B cell (primary cell): ENCODE results near the gene SASS6. TPM values are rescaled to one million over a fixed set of nuclear protein-coding genes. Genes with fewer than 3 reads are reported as not detected.

Source experiments
- ATAC-seq: fragments of 200-7000 bp; cut with Tn5 transposase; one replicate; pipeline ENCODE4 v1.10.0; 2021; ENCODE audit warnings: low read depth, mild to moderate bottlenecking, moderate number of reproducible peaks, moderate library complexity
- CTCF ChIA-PET: fragments of 350-600 bp; sonication (Branson Sonifier 250); formaldehyde crosslinking; loops from one replicate; lab custom pipeline; 2021; ENCODE audit warnings: antibody characterized with exemption, inconsistent platforms; lab: Charles Lee
- POLR2A ChIA-PET: fragments of 350-600 bp; sonication (Branson Sonifier 250); formaldehyde crosslinking; loops from one replicate; lab custom pipeline; 2021; ENCODE audit warnings: antibody characterized with exemption; lab: Charles Lee
- DNase-seq: peaks from one replicate; pipeline ENCODE4 v3.0.0; 2013
- H2AFZ ChIP-seq: 2 replicates; pipeline ENCODE4 v1.6.1; 2012; ENCODE audit warnings: mild to moderate bottlenecking, low read depth, low read length; ENCODE audit not compliant: insufficient read depth, poor library complexity, severe bottlenecking
- H3K27ac ChIP-seq, 2 donors: 1 replicate in 1 of 2; 2 replicates in 1 of 2; pipeline ENCODE4 v1.5.1; 2012 to 2013; ENCODE audit warnings: low read length in 2 of 2, mild to moderate bottlenecking in 2 of 2, moderate library complexity in 1 of 2
- H3K27me3 ChIP-seq, 4 experiments: fragments of 200-600 bp in 1 of 4; sonication (generic) in 1 of 4; replicated peaks in 1 of 4; 1 replicate in 2 of 4; 2 replicates in 2 of 4; pipeline versions ENCODE4 v1.6.1 to v1.7.0; 2013 to 2016; ENCODE audit warnings: low read length in 3 of 4, mild to moderate bottlenecking in 2 of 4, mixed read lengths in 1 of 4, moderate library complexity in 1 of 4; ENCODE audit not compliant: insufficient read depth in 4 of 4, control insufficient read depth in 3 of 4; ENCODE audit errors: control extremely low read depth in 1 of 4
- H3K36me3 ChIP-seq, 2 experiments: replicated peaks in 1 of 2; 1 replicate in 1 of 2; 2 replicates in 1 of 2; pipeline versions ENCODE4 v1.6.1 to v1.7.1; 2013; ENCODE audit warnings: low read length in 1 of 2; ENCODE audit not compliant: insufficient read depth in 2 of 2, control insufficient read depth in 1 of 2; ENCODE audit errors: control extremely low read depth in 1 of 2, extremely low read depth in 1 of 2
- H3K4me1 ChIP-seq, 2 donors: fragments of 200-600 bp in 1 of 2; sonication (generic) in 1 of 2; 1 replicate in 1 of 2; 2 replicates in 1 of 2; pipeline versions ENCODE4 v1.5.1 to v1.6.1; 2013 to 2017; ENCODE audit warnings: low read length in 2 of 2; ENCODE audit not compliant: control insufficient read depth in 2 of 2, insufficient read depth in 2 of 2
- H3K4me2 ChIP-seq: replicated peaks from 2 replicates; pipeline ENCODE3; 2012; ENCODE audit warnings: mild to moderate bottlenecking, low read depth, low read length; ENCODE audit not compliant: poor library complexity, severe bottlenecking
- H3K4me3 ChIP-seq, 5 experiments: fragments of 200-600 bp in 1 of 5; sonication (generic) in 1 of 5; 1 replicate in 3 of 5; 2 replicates in 2 of 5; pipeline versions ENCODE4 v1.5.1 to v1.7.0; 2011 to 2016; ENCODE audit warnings: low read length in 4 of 5, mild to moderate bottlenecking in 4 of 5, low read depth in 2 of 5, control low read depth in 1 of 5, moderate library complexity in 1 of 5; ENCODE audit not compliant: insufficient read depth in 1 of 5; ENCODE audit errors: control extremely low read depth in 1 of 5, extremely low read depth in 1 of 5
- H3K79me2 ChIP-seq: fragments of 200-600 bp; sonication (generic); one replicate; pipeline ENCODE4 v1.6.0; 2016; ENCODE audit warnings: low read length; ENCODE audit not compliant: control insufficient read depth, insufficient read depth
- H3K9ac ChIP-seq: fragments of 200-600 bp; sonication (generic); 2 replicates; pipeline ENCODE4 v1.6.1; 2017; ENCODE audit warnings: mild to moderate bottlenecking, low read length, moderate library complexity
- H3K9me3 ChIP-seq, 3 donors: one replicate each; pipeline versions ENCODE4 v1.6.1 to v1.7.1; 2013; ENCODE audit warnings: low read length in 2 of 3; ENCODE audit not compliant: control insufficient read depth in 2 of 3, insufficient read depth in 1 of 3; ENCODE audit errors: control extremely low read depth in 1 of 3
- H4K20me1 ChIP-seq: 2 replicates; pipeline ENCODE4 v1.6.0; 2012; ENCODE audit warnings: mild to moderate bottlenecking, low read length; ENCODE audit not compliant: insufficient read depth, control insufficient read depth, poor library complexity, severe bottlenecking
- H3K27ac Mint-ChIP-seq: one replicate; pipeline ENCODE4 v1.8.0; 2021; ENCODE audit warnings: mixed read lengths
- H3K27me3 Mint-ChIP-seq: one replicate; pipeline ENCODE4 v1.8.0; 2021; ENCODE audit warnings: mixed read lengths
- H3K4me1 Mint-ChIP-seq: one replicate; pipeline ENCODE4 v1.8.0; 2021; ENCODE audit warnings: mixed read lengths
- H3K4me3 Mint-ChIP-seq: one replicate; pipeline ENCODE4 v1.8.0; 2021; ENCODE audit warnings: mixed read lengths
- H3K9me3 Mint-ChIP-seq: one replicate; pipeline ENCODE4 v1.8.0; 2022; ENCODE audit warnings: mixed read lengths; ENCODE audit not compliant: insufficient read depth
- EZH2 ChIP-seq: IDR thresholded peaks from 2 replicates; pipeline ENCODE4 v1.6.1; 2012; ENCODE audit warnings: borderline replicate concordance, low read depth, mild to moderate bottlenecking, moderate library complexity, low read length; ENCODE audit not compliant: insufficient read depth, poor library complexity, severe bottlenecking
- WGBS: methylation state at CpG from one replicate; pipeline ENCODE4 v1.1.5; 2013; ENCODE audit warnings: missing lambda C conversion rate; ENCODE audit not compliant: insufficient coverage; 5-methylcytosine and 5-hydroxymethylcytosine counted together
- intact Hi-C: fragments of 100-400 bp; cut with micrococcal nuclease; formaldehyde crosslinking; loops from one replicate; pipeline ENCODE4 v1.10.0; 2022
- polyA plus RNA-seq: library from polyadenylated mRNA; depleted of rRNA; stranded (reverse); fragments of >200 nt; gene quantifications from 2 replicates; pipeline ENCODE4 v1.2.3, GENCODE V29; 2012
- total RNA-seq, 2 donors: library from RNA; stranded (reverse); fragments of 120-200 nt in 1 of 2; gene quantifications; 1 replicate in 1 of 2; 2 replicates in 1 of 2; pipeline versions ENCODE4 v1.2.3 to v1.2.4, GENCODE V29; 2013 to 2022
- TF ChIP-seq, protein P1 (sequence below): fragments of 200-600 bp; IDR thresholded peaks from one replicate; pipeline ENCODE4 v1.8.0; 2022; ENCODE audit warnings: antibody characterized with exemption, mild to moderate bottlenecking

SASS6 gene
- total and polyA plus RNA-seq, 2 donors (not counting 1 experiment from before 2014, with no cell fraction given), result 1.1 to 7.0 TPM

DNA sequence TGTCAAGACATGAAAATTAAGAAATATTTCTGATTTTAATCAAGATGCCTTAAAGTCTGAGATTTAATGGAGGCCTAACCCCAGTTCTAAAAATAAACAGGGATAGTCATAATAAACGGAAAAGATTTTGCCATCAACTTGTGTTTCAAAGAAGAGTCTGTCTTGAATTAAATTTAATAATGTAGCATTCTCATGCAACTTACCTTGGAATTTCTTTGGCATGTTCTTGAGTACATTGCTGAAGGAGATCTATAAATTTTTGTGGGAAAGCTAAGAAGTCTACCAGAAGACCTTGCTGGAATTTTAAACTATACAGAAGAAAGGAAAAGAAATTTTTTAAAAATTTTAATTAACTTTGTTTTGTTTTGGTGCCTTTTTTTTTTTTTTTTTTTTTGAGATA, 10.6 kb downstream of the SASS6 start:
- peaks cover 4% of the 10 kb centered on the region for H3K79me2 ChIP-seq
- no peaks in the 10 kb centered on the region for H4K20me1 ChIP-seq
- H3K4me3 Mint-ChIP-seq, result no peak overlapping the region
- no peaks in the 10 kb centered on the region for H3K9me3 Mint-ChIP-seq
- H3K4me2 ChIP-seq, result no peak overlapping the region
- no peak overlapping the region for H3K4me3 ChIP-seq
- H3K27ac Mint-ChIP-seq, result no peak overlapping the region
- no peak for DNase-seq
- H3K36me3 ChIP-seq, result peaks cover 0 to 6% of the 10 kb centered on the region in 2 experiments
- ChIA-PET POLR2A (no interaction called here), CTCF (no interaction called here)
- H3K27me3 ChIP-seq, result no peaks in the 10 kb centered on the region
- TF ChIP-seq, protein P1, sequence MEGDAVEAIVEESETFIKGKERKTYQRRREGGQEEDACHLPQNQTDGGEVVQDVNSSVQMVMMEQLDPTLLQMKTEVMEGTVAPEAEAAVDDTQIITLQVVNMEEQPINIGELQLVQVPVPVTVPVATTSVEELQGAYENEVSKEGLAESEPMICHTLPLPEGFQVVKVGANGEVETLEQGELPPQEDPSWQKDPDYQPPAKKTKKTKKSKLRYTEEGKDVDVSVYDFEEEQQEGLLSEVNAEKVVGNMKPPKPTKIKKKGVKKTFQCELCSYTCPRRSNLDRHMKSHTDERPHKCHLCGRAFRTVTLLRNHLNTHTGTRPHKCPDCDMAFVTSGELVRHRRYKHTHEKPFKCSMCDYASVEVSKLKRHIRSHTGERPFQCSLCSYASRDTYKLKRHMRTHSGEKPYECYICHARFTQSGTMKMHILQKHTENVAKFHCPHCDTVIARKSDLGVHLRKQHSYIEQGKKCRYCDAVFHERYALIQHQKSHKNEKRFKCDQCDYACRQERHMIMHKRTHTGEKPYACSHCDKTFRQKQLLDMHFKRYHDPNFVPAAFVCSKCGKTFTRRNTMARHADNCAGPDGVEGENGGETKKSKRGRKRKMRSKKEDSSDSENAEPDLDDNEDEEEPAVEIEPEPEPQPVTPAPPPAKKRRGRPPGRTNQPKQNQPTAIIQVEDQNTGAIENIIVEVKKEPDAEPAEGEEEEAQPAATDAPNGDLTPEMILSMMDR, result no peak
- no peak for TF ChIP-seq EZH2
- ATAC-seq, result no peak
- H3K27ac ChIP-seq, result no peak overlapping the region
- no peak overlapping the region for H3K9ac ChIP-seq
- no CpG with 5 or more reads among the region's 1 CpG for WGBS
- intact Hi-C loops, result no loop called here
- no peak overlapping the region for H2AFZ ChIP-seq
- no peaks in the 10 kb centered on the region for H3K4me1 ChIP-seq
- no peaks in the 10 kb centered on the region for H3K27me3 Mint-ChIP-seq
- no peaks in the 10 kb centered on the region for H3K9me3 ChIP-seq
- no peaks in the 10 kb centered on the region for H3K4me1 Mint-ChIP-seq

DNA sequence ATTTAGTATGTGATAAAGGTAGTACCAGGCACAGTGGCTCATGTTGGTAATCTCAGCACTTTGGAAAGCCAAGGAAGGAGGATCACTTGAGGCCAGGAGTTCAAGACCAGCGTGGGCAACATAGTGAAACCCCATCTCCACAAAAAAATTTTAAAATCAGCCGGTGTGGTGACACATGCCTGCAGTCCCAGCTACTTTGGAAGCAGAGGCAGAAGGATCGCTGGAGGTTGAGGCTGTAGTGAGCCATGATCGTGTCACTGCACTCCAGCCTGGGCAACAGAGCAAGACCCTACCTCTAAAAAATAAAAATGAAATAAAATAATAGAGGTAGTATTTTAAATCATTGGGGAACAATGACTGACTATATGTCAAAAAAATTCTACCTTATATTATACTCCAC, 17.2 kb downstream of the SASS6 start:
- Mint-ChIP-seq H3K27ac (no peak overlapping the region), H3K9me3 (no peaks in the 10 kb centered on the region), H3K4me3 (no peak overlapping the region), H3K4me1 (no peaks in the 10 kb centered on the region), H3K27me3 (no peaks in the 10 kb centered on the region)
- intact Hi-C loops, result no loop called here
- Histone ChIP-seq H3K27me3 (no peaks in the 10 kb centered on the region), H2AFZ (no peak overlapping the region), H3K27ac (no peak overlapping the region), H3K36me3 (peaks cover 0 to 9% of the 10 kb centered on the region in 2 experiments), H3K4me3 (no peak overlapping the region), H3K4me1 (no peaks in the 10 kb centered on the region), H3K9me3 (no peaks in the 10 kb centered on the region), H4K20me1 (no peaks in the 10 kb centered on the region), H3K9ac (no peak overlapping the region), H3K79me2 (no peaks in the 10 kb centered on the region), H3K4me2 (no peak overlapping the region)
- DNase-seq (no peak), ATAC-seq (no peak)
- WGBS, result no CpG with 5 or more reads among the region's 4 CpGs
- ChIA-PET CTCF (no interaction called here), POLR2A (no interaction called here)
- TF ChIP-seq, protein P1, result no peak
- TF ChIP-seq EZH2, result no peak
